Glomerular visceral epithelial cell (primary cell): ENCODE data around the gene THAP6.
"Not testable (repeated sequence)": the region's sequence is repeated elsewhere in the genome, so short reads cannot be mapped to it uniquely, and the experiment has no call there.

ENCODE experiments used
- DNase-seq: peaks from one replicate; pipeline ENCODE4 v3.0.0-alpha.2; 2016; ENCODE audit errors: extremely low spot score

The THAP6 gene

DNA sequence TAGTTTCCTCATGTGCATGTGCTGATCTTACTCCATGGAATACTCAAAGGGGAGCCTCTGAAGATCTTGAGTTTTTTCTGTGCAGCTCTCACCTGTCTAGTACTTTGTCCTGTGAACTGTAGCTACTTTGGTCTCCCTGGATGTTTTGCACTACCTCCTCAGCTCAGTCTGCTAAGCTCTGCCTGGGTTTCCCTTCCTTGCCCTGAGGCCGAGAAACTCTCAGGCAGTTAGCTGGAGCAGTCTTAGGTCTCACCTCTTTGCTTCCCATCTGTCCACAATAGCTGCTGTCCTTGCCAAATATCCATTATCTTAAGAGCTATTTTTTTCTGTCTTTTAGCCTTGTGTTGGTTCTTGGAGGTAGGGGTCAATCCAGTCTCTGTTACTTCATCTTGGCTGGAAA is 11.6 kb downstream of the THAP6 start:
- DNase-seq, result no peak

DNA sequence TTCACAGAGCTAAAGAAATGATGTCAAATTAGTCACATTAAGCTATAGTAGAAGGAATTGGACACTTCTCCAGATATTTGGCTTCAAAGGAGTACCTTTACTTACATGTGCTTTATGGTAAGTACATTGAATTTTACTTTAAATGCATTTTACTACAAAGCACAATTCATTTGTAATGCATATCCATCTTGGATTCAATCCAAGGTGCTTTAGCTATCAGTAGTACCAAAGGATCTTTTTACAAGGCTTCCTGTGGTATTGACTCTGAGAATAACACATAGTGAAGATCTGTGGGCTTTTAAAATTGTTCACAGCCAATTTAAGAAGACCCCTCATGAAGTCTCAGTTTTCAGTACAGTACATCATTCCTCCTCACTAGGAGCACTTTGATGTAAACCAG is 13.2 kb downstream of the THAP6 start:
- DNase-seq, result no peak

DNA sequence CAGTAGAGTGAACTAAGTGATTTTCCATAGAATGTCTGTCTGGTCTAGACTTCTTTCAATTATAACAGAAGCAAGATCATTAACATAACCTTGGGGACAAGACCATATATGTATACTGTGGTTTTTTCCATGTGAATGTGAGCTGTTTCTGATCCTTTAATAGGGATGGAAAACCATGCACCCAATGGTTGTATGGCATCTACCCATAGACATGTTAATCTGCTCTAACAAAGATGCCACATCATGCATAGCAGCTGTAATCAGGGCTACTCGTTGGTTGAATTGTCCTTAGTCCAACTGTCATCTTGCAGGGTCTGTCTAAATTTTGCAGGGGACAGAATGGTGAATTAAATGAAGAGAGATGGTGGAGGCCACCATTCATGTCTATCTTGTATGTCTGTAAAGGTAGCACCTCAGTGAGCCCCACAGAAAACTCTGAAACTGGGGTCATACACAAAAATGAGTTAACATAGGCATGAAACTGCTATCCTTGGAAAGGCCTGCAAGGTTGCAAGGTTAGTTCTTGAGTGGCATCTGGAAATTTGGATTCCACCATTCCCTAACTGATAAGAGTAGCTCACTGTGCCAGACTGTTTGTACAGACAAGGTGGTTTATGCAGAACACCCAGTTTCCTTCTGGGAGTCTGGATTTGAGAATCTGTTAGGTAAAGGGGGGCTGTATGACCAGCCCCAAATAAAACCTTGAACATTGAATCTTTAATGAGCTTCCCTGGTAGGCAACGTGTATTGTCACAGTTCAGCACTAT is 16.5 kb downstream of the THAP6 start:
- no peak for DNase-seq

DNA sequence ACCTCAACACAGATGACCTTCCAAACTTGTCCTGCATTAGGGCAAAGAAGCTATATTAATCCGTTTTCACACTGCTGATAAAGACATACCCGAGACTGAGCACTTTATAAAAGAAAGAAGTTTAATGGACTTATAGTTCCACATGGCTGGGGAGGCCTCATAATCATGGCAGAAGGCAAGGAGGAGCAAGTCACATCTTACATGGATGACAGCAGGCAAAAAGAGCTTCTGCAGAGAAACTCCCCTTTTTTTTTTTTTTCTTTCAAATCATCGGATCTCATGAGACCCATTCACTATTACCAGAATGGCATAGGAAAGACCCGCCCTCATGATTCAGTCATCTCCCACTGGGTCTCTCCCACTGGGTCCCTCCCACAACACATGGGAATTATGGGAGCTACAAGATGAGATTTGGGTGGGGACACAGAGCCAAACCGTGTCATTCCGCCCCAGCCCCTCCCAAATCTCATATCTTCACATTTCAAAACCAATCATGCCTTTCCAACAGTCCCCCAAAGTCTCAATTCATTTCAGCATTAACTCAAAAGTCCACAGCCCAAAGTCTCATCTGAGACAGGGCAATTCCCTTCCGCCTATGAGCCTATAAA is 17.4 kb downstream of the THAP6 start:
- not testable (repeated sequence) for DNase-seq

DNA sequence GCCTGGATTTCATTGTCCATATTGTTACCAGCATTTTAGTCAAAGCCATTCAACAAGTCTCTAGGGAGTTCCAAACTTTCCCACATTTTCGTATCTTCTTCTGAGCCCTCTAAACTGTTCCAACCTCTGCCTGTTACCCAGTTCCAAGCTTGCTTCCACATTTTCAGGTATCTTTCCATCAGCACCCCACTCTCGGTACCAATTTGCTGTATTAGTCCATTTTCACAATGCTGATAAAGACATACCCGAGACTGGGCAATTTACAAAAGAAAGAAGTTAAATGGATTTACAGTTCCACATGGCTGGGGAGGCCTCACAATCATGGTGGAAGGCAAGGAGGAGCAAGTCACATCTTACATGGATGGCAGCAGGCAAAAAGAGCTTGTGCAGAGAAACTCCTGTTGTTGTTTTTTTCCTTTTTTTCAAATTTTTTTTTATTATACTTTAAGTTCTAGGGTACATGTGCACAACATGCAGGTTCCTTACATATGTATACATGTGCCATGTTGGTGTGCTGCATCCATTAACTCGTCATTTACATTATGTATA is 19.1 kb downstream of the THAP6 start:
- not testable (repeated sequence) for DNase-seq

DNA sequence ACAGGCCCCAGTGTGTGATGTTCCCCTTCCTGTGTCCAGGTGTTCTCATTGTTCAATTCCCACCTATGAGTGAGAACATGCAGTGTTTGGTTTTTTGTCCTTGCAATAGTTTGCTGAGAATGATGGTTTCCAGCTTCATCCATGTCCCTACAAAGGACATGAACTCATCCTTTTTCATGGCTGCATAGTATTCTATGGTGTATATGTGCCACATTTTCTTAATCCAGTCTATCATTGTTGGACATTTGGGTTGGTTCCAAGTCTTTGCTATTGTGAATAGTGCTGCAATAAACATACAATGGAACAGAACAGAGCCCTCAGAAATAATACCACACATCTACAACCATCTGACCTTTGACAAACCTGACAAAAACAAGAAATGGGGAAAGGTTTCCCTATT is 19.7 kb downstream of the THAP6 start:
- DNase-seq, result not testable (repeated sequence)

DNA sequence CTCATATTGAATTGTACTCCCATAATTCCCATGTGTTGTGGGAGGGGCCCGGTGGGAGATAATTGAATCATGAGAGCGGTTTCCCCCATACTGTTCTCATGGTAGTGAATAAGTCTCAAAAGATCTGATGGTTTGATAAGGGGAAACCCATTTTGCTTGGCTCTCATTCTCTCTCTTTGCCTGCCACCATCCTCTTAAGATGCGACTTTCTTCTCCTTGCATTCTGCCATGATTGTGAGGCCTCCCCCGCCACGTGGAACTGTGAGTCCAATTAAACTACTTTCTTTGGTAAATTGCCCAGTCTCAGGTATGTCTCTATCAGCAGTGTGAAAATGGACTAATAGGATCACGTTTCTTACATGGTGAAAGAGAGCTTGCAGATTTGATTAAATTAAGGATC is 23.0 kb downstream of the THAP6 start:
- DNase-seq, result not testable (repeated sequence)

DNA sequence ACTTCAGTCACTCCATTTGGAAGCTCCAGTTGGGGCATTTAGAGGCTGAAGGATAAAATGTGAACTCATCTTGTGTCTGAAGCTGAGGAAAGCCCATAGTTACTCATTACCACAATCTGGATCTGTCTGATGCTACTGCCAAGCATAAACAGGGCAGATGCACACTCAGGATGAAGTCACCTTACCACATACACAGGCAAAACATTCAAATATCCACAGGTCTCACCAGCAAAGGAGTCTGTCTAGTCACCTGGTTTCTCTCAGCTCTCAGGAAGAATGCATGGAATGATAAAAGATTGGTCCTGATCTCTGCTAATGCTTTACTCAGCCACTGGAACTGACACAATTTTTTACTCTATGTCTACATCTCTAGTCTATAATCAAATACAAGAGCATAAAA is 28.6 kb downstream of the THAP6 start:
- DNase-seq, result peak; percentile 95

DNA sequence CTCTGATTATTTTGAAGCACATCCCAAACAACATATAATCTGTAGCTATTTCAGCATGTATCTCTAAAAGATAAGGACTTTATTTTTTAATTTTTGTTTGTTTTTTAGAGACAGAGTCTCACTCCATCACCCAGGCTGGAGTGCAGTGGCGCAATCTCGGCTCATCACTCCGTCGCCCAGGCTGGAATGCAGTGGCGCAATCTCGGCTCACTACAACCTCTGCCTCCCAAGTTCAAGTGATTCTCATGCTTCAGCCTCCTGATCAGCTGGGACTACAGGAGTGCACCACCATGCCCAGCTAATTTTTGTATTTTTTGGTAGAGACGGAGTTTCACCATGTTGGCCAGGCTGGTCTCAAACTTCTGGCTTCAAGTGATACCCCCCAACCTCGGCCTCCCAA is 29.9 kb downstream of the THAP6 start:
- not testable (repeated sequence) for DNase-seq

DNA sequence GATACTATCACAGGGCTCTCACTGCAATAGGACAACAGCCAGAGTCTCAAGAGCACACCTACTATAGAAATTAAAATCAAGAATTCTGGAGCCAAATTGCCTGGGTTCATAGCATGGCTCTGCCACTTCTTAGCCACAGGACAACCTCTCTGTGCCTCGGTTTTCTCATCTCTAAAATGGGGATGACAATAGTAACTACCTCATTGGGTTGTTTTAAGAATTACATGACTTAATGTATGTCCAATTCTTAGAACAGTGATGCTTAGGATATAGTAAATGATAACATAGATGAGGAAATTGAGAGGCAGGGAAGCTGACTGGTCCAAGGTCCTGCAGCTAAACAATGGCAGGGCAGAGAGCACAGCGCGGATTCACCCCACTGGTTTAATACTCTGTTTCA is 30.6 kb downstream of the THAP6 start:
- no peak for DNase-seq

DNA sequence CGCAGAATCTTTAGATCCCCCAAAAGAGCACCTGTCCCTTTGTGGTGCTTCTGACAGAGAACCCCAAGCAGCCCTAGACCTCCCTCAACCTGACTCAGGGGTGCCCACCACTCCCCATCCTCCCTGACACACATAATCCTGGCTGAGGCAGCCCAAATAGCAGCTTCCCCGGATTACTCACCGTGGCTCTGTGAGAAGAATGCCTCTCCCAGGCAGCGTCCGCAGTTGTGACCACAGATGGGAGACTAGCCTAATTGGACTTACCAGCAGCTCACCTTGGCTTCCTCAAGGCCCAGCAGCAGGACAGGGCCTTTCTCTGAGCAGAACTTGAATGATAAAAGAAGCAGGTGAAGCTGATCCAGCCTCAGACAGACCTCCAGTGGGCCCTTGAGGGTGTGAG is 31.3 kb downstream of the THAP6 start:
- peak; percentile 85 for DNase-seq

DNA sequence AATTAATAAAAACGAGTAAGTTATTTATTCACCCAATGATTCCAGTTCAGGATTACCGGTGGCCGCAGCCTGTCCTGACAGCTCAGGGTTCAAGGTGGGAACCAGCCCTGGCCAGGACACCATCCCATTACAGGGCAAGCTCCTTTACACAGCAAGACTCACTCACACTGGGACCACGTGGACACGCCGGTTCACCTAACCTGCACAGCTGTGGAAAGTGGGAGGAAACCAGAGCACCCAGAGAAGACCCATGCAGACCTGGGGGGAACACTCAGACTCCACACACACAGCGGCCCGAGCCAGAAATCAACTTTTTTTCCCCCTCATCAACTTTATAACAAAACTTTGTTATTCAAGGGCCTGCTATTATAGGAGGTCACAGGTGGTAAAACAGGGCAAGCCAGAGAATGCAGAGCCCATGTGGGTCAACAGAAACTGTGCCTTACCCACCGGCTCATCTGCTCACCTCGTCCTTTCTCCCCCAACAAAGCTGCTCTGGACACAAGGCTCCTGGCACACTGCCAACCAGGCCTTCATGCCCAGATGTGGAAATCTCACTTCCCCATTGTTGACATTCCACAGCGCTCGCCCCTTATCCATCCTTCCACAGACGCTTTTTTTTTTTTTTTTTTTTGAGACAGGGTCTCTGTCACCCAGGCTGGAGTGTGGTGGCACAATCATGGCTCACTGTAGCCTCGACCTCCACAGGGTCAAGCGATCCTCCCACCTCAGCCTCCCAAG is 33.5 kb downstream of the THAP6 start:
- peak; percentile 76 for DNase-seq

DNA sequence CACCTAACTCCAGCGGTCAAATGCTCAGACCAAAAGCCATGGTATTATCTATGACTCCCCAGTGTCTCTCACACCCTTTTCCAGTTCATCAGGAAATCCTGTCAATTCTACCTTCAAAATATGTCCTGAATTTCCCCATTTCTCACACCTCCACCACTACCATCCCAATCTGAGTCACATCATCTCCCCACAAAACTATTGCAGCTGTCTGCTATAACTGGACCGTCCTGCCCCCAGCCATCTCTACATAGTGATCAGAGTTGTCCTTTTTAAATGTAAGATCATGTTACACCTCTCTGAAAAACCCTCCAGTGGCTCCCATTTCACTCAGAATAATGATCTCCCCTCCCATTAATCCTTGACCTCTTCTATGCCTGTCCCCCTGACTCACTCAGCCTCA is 34.7 kb downstream of the THAP6 start:
- DNase-seq, result peak; percentile 53

DNA sequence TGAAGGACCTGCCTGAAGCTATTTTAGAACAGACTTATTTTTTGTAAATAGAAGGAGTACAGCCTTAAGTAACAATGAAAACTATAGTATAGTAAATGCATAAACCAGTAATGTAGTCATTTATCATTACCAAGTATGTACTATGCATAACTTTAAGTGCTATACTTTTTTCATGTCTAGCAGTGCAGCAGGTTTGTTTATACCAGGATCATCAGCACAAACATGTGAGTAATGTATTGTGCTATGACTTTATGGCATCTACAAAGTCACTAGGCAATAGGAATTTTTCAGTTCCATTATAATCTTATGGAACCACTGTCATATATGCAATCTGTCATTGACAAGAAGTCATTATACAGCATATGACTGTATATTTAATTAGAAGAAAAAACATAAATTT is 38.2 kb downstream of the THAP6 start:
- DNase-seq, result no peak

DNA sequence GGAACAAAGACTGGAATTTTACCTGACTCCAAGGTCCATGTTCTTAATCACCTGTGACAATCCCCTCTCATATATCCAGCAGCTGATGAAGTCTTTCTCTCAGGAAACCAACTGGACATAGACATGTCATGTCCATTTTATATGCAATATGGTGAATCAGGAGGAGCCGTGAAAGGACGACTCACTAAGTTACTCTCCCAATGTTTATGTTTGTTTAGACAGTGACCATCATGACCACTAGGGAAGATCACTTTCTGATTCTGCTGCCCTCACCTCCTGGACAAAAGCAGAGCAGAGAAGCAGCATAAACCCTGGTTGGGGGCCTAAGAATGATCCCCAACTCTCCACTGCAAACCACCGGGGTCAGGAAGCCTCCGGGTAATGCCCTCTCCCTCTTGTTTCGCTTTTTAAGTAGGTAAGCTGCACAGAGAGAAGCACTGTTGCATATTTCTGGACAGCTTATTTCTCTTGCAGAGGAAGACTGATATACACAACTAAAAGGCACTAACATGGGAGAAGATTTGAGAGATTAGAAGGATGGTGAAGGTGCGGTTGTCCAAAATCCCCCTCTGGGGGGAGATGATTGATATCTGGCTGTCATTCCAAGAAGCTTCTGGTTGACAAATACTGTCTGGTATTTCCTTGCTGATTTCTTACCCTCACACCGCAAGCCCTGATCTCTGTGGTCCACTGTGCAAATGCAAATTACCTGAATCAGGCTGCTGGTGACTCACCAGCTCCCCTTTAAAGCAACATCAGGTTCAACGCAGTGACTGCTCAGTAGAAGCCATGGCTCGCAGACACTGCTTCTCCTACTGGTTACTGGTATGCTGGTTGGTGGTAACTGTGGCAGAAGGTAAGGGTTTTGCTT is 41.3 kb downstream of the THAP6 start, which contains the start of gene ODAPH:
Gene ODAPH, plus strand, starts transcription at position 773 of the 871 bp plus-strand sequence. Its CDS starts 17 bp downstream, at position 790.
- DNase-seq, result peak; percentile 91

DNA sequence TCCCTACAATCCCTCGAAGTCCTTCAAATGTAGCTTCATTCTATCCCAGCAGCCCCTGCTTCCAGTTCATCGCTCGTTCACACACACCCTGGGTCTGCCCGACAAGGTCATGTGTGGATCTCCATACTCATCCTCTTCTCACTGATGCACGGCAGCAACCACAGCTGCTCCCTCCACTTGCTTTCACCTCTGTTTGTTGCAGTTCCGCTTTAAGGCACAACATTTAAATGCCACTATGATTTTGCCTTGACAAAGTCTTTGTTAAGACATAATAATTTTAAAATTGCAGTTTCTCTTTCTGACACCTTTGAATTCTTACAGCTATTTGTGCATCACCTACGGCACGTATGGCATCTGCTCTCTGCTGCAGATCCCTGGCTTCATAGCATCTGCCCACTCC is 43.4 kb downstream of the THAP6 start:
- DNase-seq, result no peak

DNA sequence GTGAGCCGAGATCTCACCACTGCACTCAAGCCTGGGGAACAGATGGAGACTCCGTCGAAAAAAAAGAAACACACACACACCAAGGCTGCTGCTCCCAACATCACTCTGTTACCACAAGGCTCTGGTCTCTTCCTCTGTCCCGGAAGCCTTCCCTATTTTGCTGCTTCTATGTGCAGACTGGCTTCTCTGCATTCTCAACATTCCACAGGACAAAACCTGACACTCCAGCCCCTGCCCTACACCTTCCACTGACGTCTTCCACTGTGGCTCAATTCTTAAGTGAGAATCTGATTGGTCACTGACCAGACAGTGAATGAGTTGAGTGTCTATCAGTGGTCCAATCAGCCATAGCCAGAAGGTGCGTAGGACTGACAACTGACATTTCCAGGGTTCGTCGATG is 47.5 kb downstream of the THAP6 start:
- DNase-seq, result peak; percentile 59

DNA sequence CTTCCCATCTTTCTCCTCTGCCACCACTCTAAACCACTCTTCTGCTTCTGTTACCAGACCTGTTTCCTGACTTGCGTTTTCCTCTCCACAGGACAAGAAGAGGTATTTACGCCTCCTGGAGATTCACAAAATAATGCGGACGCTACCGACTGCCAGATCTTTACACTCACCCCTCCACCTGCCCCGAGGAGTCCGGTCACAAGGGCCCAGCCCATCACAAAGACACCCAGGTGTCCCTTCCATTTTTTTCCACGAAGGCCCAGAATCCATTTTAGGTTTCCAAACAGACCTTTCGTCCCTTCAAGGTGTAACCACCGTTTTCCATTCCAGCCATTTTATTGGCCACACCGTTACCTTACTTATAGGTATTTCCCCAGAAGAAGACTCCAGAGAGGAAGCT is 49.8 kb downstream of the THAP6 start:
- DNase-seq, result no peak

DNA sequence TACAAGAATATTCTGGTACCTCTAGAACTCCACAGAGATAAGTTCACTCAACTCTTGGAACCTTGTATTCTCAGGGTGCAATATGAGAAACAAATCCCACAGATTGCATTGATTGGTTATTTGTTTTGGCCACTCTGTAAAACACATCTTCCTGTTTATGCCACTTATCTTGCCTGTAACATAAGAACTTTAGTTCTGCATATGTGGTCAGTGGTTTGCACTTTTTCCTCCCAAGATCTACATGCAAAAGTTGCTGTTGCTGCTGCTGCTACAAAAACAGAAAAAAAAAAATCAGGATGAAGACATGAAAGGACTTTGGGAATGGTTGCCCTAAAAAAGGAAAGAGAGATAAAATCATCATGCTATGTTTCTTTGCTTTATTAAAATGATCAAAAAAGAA is 51.2 kb downstream of the THAP6 start:
- DNase-seq, result no peak

DNA sequence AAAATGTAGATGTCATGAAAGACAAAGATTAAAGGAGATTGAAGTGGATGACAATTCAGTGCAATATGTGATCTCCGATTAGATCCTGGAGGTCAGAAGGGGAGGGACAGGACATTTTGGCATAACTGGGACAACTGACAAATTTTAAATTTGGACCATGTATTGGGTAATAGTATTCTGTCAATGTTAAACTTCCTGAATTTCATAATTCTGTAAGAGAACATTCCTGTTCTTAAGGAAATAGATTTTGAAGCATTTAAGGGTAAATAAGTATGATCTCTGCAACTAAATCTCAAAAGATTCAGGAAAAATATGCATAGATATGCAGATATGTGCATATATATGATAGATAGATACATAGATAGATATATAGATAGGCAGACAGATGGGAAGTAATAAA is 52.6 kb downstream of the THAP6 start:
- no peak for DNase-seq

DNA sequence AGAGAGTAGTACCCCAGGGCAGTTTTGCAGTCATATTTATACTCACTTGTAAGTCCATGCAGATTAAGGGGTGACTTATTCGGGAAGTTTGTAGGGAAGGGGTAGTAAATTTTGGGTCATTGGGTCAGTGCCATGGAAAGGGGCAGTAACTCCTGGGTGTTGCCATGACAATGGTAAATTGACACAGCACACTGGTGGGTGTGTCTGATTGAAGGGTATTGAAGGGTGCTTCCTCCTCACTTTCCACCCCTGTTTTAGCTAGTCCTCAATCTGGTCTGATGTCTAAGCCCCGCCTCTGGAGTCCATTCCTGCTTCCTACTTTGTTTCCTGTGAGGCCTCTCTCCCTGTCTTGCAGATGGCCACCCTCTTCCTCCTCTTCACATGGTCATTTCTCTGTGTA is 53.5 kb downstream of the THAP6 start:
- DNase-seq, result no peak
